H1 (cell line): ENCODE measurements around the gene EPHB6. TPM values are rescaled to one million over a fixed set of nuclear protein-coding genes. Genes with fewer than 3 reads are reported as not detected.

Source experiments
- CBX8 ChIP-seq: fragments of 300-800, 300-1000 bp; sonication (generic); IDR thresholded peaks from 2 replicates; pipeline ENCODE4 v1.7.1; 2016; ENCODE audit warnings: low read depth, low read length, borderline replicate concordance
- CHD1 ChIP-seq: IDR thresholded peaks from 2 replicates; pipeline ENCODE4 v1.6.1; 2012; ENCODE audit warnings: low read depth, low read length, improper control_type of control experiment
- CTBP2 ChIP-seq: IDR thresholded peaks from 2 replicates; pipeline ENCODE4 v1.7.0; 2011; ENCODE audit warnings: borderline replicate concordance, mild to moderate bottlenecking, moderate library complexity, mixed read lengths, low read length; ENCODE audit not compliant: insufficient read depth, insufficient read length
- EZH2 ChIP-seq: fragments of 200-600 bp; sonication (generic); IDR thresholded peaks from 2 replicates; pipeline ENCODE4 v1.7.1; 2012; ENCODE audit warnings: low read depth, mild to moderate bottlenecking, moderate library complexity, low read length, inconsistent platforms; ENCODE audit not compliant: severe bottlenecking
- GABPA ChIP-seq: IDR thresholded peaks from 2 replicates; pipeline ENCODE4 v1.6.1; 2011; ENCODE audit warnings: mild to moderate bottlenecking, low read length, moderate library complexity, borderline replicate concordance; ENCODE audit not compliant: insufficient read depth
- NRF1 ChIP-seq: IDR thresholded peaks from 2 replicates; pipeline ENCODE4 v1.6.1; 2011; ENCODE audit warnings: mild to moderate bottlenecking, low read depth, low read length, improper control_type of control experiment
- PHF8 ChIP-seq: fragments of 200-600 bp; sonication (generic); conservative IDR thresholded peaks from 2 replicates; pipeline ENCODE4 v1.7.1; 2012; ENCODE audit warnings: low read depth, mild to moderate bottlenecking, inconsistent platforms, low read length, moderate library complexity
- RAD21 ChIP-seq, 2 experiments: IDR thresholded peaks in 1 of 2; conservative IDR thresholded peaks in 1 of 2; 2 replicates each; pipeline ENCODE4 v1.6.1; 2011; ENCODE audit warnings: low read depth in 2 of 2, low read length in 2 of 2, improper control_type of control experiment in 1 of 2, inconsistent platforms in 1 of 2, mild to moderate bottlenecking in 1 of 2, moderate library complexity in 1 of 2
- SAP30 ChIP-seq: fragments of 300-600 bp; sonication (generic); IDR thresholded peaks from 2 replicates; pipeline ENCODE4 v1.7.1; 2012; ENCODE audit warnings: low read length, moderate library complexity, mild to moderate bottlenecking, inconsistent platforms; ENCODE audit not compliant: insufficient read depth, insufficient replicate concordance
- TAF7 ChIP-seq: optimal IDR thresholded peaks from 2 replicates; pipeline ENCODE3; 2011; ENCODE audit warnings: low read depth, mild to moderate bottlenecking, inconsistent platforms, low read length, moderate library complexity, borderline replicate concordance
- polyA plus RNA-seq, 7 experiments: library from polyadenylated mRNA; depleted of rRNA in 3 of 7; stranded (reverse) in 5 of 7; unstranded in 2 of 7; fragments of >200 nt in 5 of 7; fragments of 200-250 nt in 2 of 7; gene quantifications; 1 replicate in 5 of 7; 2 replicates in 1 of 7; 4 replicates in 1 of 7; pipeline versions ENCODE4 v1.2.1 to v1.2.3, GENCODE V29; 2011 to 2013; ENCODE audit warnings: missing spikeins in 2 of 7, mixed read lengths in 2 of 7
- total RNA-seq: library from RNA; stranded (reverse); fragmentation: NEBNext Ultra II Directional; extraction: Animal tissue kit (Norgen Biotek cat#: 25700); gene quantifications from 2 replicates; pipeline ENCODE4 v1.2.1, GENCODE V29; 2021

Gene EPHB6
- total and polyA plus RNA-seq, 2 of the 8 experiments (the other 6 are each of a cell fraction or from before 2014, with no cell fraction given): 19.7 TPM

DNA sequence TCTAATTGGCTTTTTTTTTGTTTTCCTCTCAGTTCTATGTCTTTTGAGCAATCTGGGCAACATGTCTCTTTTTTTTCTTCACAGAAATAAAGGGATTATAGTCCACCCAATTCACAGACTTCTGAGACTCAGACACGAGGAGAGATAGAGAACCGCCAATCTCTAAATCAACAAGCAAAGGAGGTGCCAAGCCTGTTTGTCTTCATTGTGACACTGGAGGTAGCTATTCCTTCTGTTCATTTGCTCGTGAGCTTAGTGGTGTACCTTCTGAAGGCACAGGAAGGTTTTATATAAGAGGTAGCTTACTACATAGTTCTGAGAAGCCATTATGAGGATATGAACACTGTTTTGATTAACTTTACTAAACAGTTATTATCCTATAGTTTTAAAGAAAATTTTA, 6.1 kb downstream of the EPHB6 start (continued):
- TF ChIP-seq GABPA (no peak), PHF8 (no peak), TAF7 (no peak), SAP30 (no peak), CTBP2 (no peak), NRF1 (no peak), CHD1 (no peak), CBX8 (no peak), EZH2 (no peak), RAD21 (IDR thresholded peaks at IDR 0.05 in 1 of 2, conservative IDR thresholded peaks at IDR 0.05 in 1 of 2; ENCODE audit: low read depth in 2 of 2, low read length in 2 of 2) (no peak)
